Stimulated activated CD8-positive, alpha-beta memory T cell treated with anti-CD3 and anti-CD28 coated beads, Interleukin-15, amount 100 ng/mL, for 24 hours (primary cell): Measurements from ENCODE around the gene GET3.
"Not testable (repeated sequence)": the region's sequence is repeated elsewhere in the genome, so short reads cannot be mapped to it uniquely, and the experiment has no call there.

Experiments
- DNase-seq: peaks from one replicate; pipeline ENCODE4 v3.0.0-alpha.2; 2020; ENCODE audit warnings: low read depth

GET3 gene

GRCh38 chr19:12736995-12737834 lies at the start of gene GET3:
GET3 (plus strand) TSS chr19:12737497; CDS start chr19:12737506, 9 bp downstream.
- DNase-seq, result peak; percentile 53

- DNase-seq, result no peak
Observed at GRCh38 chr19:12689012-12689411, 48.3 kb upstream of the GET3 start.

GRCh38 chr19:12689581-12690216 lies 47.6 kb upstream of the GET3 start:
- DNase-seq, result no peak

GRCh38 chr19:12692960-12693359 lies 44.3 kb upstream of the GET3 start:
- no peak for DNase-seq

GRCh38 chr19:12694641-12695040 lies 42.7 kb upstream of the GET3 start:
- no peak for DNase-seq

GRCh38 chr19:12695096-12695495 lies 42.2 kb upstream of the GET3 start:
- DNase-seq, result no peak

GRCh38 chr19:12695514-12695913 lies 41.8 kb upstream of the GET3 start:
- DNase-seq, result no peak

- DNase-seq, result no peak
Observed at GRCh38 chr19:12695997-12696365, 41.3 kb upstream of the GET3 start.

- peak; percentile 100 for DNase-seq
Observed at GRCh38 chr19:12696366-12697335, 40.6 kb upstream of the GET3 start, which contains the start of gene FBXW9. FBXW9 (minus strand) TSS chr19:12696631; CDS start chr19:12696581, 50 bp downstream.

- DNase-seq, result not testable (repeated sequence)
Observed at GRCh38 chr19:12697425-12697824, 39.9 kb upstream of the GET3 start.

GRCh38 chr19:12698138-12698537 lies 39.2 kb upstream of the GET3 start:
- no peak for DNase-seq

GRCh38 chr19:12701596-12702282 lies 35.6 kb upstream of the GET3 start:
- DNase-seq, result no peak

- DNase-seq, result no peak
Observed at GRCh38 chr19:12703046-12703445, 34.3 kb upstream of the GET3 start.

GRCh38 chr19:12705169-12705568 lies 32.1 kb upstream of the GET3 start:
- DNase-seq, result no peak

GRCh38 chr19:12705654-12706331 lies 31.5 kb upstream of the GET3 start:
- DNase-seq, result no peak

- DNase-seq, result no peak
Observed at GRCh38 chr19:12706332-12706718, 31.0 kb upstream of the GET3 start.

- DNase-seq, result no peak
Observed at GRCh38 chr19:12708641-12709040, 28.7 kb upstream of the GET3 start.

GRCh38 chr19:12711187-12711586 lies 26.1 kb upstream of the GET3 start:
- DNase-seq, result no peak

- not testable (repeated sequence) for DNase-seq
Observed at GRCh38 chr19:12712077-12712476, 25.2 kb upstream of the GET3 start.

- not testable (repeated sequence) for DNase-seq
Observed at GRCh38 chr19:12713304-12713703, 24.0 kb upstream of the GET3 start.

- no peak for DNase-seq
Observed at GRCh38 chr19:12715102-12715501, 22.2 kb upstream of the GET3 start.
